Cardiac fibroblast (primary cell): ENCODE results near the gene MFAP5.
A peak's percentile ranks its signal among the peaks of the same experiment; 100 is the strongest.

Source experiments
- DNase-seq, 2 donors: peaks; one replicate each; pipeline versions ENCODE4 v3.0.0 to v3.0.0-alpha.2; 2010; ENCODE audit warnings: low read depth in 2 of 2
- H3K4me3 ChIP-seq, 2 donors: replicated peaks in 1 of 2; 1 replicate in 1 of 2; 2 replicates in 1 of 2; pipeline ENCODE4 v1.5.1; 2011; ENCODE audit warnings: low read depth in 2 of 2, low read length in 2 of 2, mild to moderate bottlenecking in 2 of 2, moderate library complexity in 1 of 2
- TF ChIP-seq, protein P1 (sequence below): IDR thresholded peaks from one replicate; pipeline ENCODE4 v1.5.1; 2011; ENCODE audit warnings: low read depth, mild to moderate bottlenecking, low read length, inconsistent platforms

MFAP5 gene

GRCh38 chr12:8698132-8698851, 35.7 kb upstream of the MFAP5 start:
- TF ChIP-seq, protein P1, sequence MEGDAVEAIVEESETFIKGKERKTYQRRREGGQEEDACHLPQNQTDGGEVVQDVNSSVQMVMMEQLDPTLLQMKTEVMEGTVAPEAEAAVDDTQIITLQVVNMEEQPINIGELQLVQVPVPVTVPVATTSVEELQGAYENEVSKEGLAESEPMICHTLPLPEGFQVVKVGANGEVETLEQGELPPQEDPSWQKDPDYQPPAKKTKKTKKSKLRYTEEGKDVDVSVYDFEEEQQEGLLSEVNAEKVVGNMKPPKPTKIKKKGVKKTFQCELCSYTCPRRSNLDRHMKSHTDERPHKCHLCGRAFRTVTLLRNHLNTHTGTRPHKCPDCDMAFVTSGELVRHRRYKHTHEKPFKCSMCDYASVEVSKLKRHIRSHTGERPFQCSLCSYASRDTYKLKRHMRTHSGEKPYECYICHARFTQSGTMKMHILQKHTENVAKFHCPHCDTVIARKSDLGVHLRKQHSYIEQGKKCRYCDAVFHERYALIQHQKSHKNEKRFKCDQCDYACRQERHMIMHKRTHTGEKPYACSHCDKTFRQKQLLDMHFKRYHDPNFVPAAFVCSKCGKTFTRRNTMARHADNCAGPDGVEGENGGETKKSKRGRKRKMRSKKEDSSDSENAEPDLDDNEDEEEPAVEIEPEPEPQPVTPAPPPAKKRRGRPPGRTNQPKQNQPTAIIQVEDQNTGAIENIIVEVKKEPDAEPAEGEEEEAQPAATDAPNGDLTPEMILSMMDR = no peak
- peak overlapping the region; percentile 88 to 91 for H3K4me3 ChIP-seq
- peak; percentile 44 to 55 for DNase-seq

- DNase-seq = peak; percentile 76 to 83
- TF ChIP-seq, protein P1 = no peak
- H3K4me3 ChIP-seq = peak within 1 kb of the TSS; percentile 88 to 91
Measured at GRCh38 chr12:8697476-8698131, 35.0 kb upstream of the MFAP5 start, which contains the start of gene RIMKLB. Gene RIMKLB (plus strand): TSS chr12:8697991. CDS start chr12:8713867, 15,876 bp downstream.

DNA sequence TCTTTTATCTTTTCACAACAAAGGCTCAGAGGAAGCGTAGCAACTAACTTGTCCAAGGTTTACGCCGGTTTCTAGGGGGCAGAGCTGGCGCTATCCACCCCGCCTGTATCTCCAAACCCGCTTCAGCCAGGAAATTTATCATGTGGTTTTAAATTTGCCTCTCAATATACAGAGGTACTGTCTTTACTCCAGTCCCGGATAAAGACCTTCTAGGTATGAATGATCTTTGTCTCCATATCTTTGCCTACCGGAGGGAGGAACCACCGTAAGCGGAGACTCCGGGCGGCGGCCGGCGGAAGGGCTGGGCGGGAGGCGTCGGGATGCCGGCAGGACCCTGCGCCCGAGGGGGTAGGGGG, 34.5 kb upstream of the MFAP5 start:
- H3K4me3 ChIP-seq = peak overlapping the region; percentile 77 to 91
- TF ChIP-seq, protein P1 = no peak
- DNase-seq = peak; percentile 51 to 67

DNA sequence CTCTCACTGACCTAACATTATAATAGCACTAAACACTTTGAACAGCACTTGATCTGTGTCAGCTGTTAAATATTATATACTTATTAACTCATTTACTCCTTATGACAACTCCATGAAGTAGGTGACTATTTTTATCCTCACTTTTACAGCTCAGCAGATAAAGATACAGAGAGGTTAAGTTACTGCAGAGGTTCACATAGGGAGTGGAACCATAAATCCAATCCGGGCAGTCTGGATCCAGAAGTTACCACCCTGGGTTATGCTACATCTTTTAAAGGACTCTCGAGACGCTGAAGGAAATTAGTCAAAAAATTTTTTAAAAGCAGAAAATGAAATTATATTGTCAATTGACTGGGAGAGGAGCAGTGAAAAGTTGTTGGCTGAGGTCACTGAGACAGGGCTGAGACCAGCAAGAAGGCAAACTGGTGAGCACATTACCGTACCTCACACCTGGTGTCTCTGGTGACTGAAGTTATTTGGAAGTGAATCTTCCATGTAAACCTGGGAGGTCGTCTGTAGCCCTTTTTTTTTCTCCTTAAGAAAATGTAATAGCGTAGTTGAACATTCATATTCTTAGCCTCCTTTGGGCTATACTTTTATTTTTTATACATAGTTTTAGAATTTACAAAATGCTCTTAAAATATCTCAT, 33.9 kb upstream of the MFAP5 start:
- DNase-seq = no peak
- H3K4me3 ChIP-seq = peak overlapping the region; percentile 77 to 91

GRCh38 chr12:8695116-8695515, 32.5 kb upstream of the MFAP5 start:
- DNase-seq = no peak
- TF ChIP-seq, protein P1 = no peak
- H3K4me3 ChIP-seq = no peak overlapping the region

More for the DNA sequence above, 33.9 kb upstream of the MFAP5 start:
- TF ChIP-seq, protein P1 = no peak

DNA sequence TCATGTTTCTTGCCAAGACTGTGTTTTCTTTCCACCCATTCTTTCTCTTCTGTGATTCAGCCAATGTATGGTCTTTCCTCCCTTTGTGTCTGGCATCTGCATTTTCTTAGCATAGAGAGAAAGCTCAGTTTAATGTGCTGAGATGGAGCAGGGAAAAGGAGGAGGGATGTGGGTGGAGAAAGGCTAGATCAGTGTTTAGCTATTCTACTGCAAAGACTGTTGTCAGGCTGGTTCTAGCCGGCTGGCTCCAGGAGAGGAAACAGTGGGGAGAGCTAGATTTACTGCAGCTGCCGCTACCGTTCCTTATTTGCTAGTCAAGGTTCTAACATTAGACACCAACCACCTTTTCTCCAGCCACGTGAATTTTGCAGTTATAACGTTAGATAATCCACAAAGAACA, 29.9 kb upstream of the MFAP5 start:
- TF ChIP-seq, protein P1 = no peak

More for the DNA sequence above, 29.9 kb upstream of the MFAP5 start:
- DNase-seq = peak; percentile 64 to 79
- H3K4me3 ChIP-seq = no peak overlapping the region
